Measurements from ENCODE around the gene XYLB.

XYLB gene

GRCh38 chr3:38455639-38456430, 109.2 kb downstream of the XYLB start:
- H3F3A ChIP-seq (ENCODE audit: insufficient read depth, low read length) = no peaks in the 10 kb centered on the region
- H3K27ac ChIP-seq (ENCODE audit: low read length) = no peak overlapping the region
- H3K4me1 ChIP-seq (ENCODE audit: low read length) = peaks cover 5% of the 10 kb centered on the region
- TF ChIP-seq, protein P1, sequence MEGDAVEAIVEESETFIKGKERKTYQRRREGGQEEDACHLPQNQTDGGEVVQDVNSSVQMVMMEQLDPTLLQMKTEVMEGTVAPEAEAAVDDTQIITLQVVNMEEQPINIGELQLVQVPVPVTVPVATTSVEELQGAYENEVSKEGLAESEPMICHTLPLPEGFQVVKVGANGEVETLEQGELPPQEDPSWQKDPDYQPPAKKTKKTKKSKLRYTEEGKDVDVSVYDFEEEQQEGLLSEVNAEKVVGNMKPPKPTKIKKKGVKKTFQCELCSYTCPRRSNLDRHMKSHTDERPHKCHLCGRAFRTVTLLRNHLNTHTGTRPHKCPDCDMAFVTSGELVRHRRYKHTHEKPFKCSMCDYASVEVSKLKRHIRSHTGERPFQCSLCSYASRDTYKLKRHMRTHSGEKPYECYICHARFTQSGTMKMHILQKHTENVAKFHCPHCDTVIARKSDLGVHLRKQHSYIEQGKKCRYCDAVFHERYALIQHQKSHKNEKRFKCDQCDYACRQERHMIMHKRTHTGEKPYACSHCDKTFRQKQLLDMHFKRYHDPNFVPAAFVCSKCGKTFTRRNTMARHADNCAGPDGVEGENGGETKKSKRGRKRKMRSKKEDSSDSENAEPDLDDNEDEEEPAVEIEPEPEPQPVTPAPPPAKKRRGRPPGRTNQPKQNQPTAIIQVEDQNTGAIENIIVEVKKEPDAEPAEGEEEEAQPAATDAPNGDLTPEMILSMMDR (IDR thresholded peaks at IDR 0.05; ENCODE audit: low read length) = no peak
- H3K27me3 ChIP-seq (replicated peaks; ENCODE audit: insufficient read depth, low read length) = no peaks in the 10 kb centered on the region
- H3K4me2 ChIP-seq (ENCODE audit: low read depth, low read length) = peak overlapping the region; percentile 98
- H3K9me3 ChIP-seq (replicated peaks; ENCODE audit: insufficient read depth, low read length) = no peaks in the 10 kb centered on the region
- no peaks in the 10 kb centered on the region for H3K36me3 ChIP-seq (replicated peaks; ENCODE audit: insufficient read depth, low read length)
- peaks cover 38% of the 10 kb centered on the region for H3K79me2 ChIP-seq (ENCODE audit: low read length)
- H4K20me1 ChIP-seq (ENCODE audit: insufficient read depth, low read length) = no peaks in the 10 kb centered on the region
- DNase-seq = no peak
- H2AFZ ChIP-seq (ENCODE audit: low read length) = peak overlapping the region; percentile 86
- no peaks in the 10 kb centered on the region for H3K9me2 ChIP-seq (replicated peaks; ENCODE audit: insufficient read depth, low read length)
- peak overlapping the region; percentile 80 for H3K4me3 ChIP-seq (ENCODE audit: low read length)
- peak overlapping the region; percentile 74; the same call in 1 of the 2 replicates for H3K9ac ChIP-seq (ENCODE audit: low read length)

GRCh38 chr3:38457111-38458003, 110.8 kb downstream of the XYLB start:
- Histone ChIP-seq H3K9me3 (replicated peaks; ENCODE audit: insufficient read depth, low read length) (no peaks in the 10 kb centered on the region), H4K20me1 (ENCODE audit: insufficient read depth, low read length) (no peaks in the 10 kb centered on the region), H3K4me2 (ENCODE audit: low read depth, low read length) (no peak overlapping the region), H3F3A (ENCODE audit: insufficient read depth, low read length) (no peaks in the 10 kb centered on the region), H3K79me2 (ENCODE audit: low read length) (peaks cover 46% of the 10 kb centered on the region), H3K9ac (ENCODE audit: low read length) (no peak overlapping the region), H3K27me3 (replicated peaks; ENCODE audit: insufficient read depth, low read length) (no peaks in the 10 kb centered on the region), H2AFZ (ENCODE audit: low read length) (no peak overlapping the region), H3K27ac (ENCODE audit: low read length) (no peak overlapping the region), H3K9me2 (replicated peaks; ENCODE audit: insufficient read depth, low read length) (no peaks in the 10 kb centered on the region), H3K4me1 (ENCODE audit: low read length) (peaks cover 5% of the 10 kb centered on the region), H3K4me3 (ENCODE audit: low read length) (no peak overlapping the region), H3K36me3 (replicated peaks; ENCODE audit: insufficient read depth, low read length) (no peaks in the 10 kb centered on the region)
- TF ChIP-seq EZH2 (optimal IDR thresholded peaks at IDR 0.05; ENCODE audit: low read depth, low read length) (no peak), EZH2phosphoT487 (IDR thresholded peaks at IDR 0.05; ENCODE audit: low read length) (no peak)
- TF ChIP-seq, protein P1 (IDR thresholded peaks at IDR 0.05; ENCODE audit: low read length) = no peak
- DNase-seq = no peak

DNA sequence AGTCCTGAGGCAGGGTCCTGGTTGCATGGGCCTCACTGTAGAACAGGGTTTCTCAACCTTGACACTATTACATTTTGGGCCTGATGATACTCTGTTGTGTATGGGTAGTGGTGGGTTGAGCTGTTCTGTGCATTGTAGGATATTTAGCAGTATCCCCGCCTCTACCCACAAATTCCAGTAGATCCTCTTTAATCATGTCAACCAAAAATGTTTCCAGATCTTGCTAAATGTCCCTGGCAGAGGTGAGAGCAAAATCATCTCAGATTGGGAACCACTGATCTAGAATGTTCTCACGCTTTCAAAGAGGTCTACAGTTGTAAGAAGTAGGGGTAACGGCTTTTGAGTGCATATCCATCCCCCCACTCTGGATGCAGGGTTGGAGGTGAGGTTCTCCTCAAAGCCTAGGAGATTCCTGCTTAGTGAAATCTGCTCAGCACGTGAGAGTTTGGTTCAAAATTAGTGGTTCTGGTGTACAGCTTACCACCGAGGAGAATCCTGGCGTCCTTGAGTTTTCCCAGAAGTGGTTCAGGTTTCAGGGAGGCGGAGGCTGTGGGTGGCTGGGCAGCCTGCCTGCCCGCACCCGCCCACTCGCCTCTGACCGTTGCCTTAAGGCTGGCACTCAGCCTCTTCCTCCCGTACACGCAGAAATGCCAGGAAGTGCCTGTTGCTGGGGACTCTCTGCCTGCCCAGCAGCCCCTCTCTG, 112.4 kb downstream of the XYLB start:
- TF ChIP-seq, protein P1 (IDR thresholded peaks at IDR 0.05; ENCODE audit: low read length) = no peak
- TF ChIP-seq EZH2phosphoT487 (IDR thresholded peaks at IDR 0.05; ENCODE audit: low read length) (no peak), EZH2 (optimal IDR thresholded peaks at IDR 0.05; ENCODE audit: low read depth, low read length) (no peak)
- no peak overlapping the region for H3K27ac ChIP-seq (ENCODE audit: low read length)
- no peaks in the 10 kb centered on the region for H3K9me2 ChIP-seq (replicated peaks; ENCODE audit: insufficient read depth, low read length)
- peaks cover 5% of the 10 kb centered on the region for H3K4me1 ChIP-seq (ENCODE audit: low read length)
- H3F3A ChIP-seq (ENCODE audit: insufficient read depth, low read length) = no peaks in the 10 kb centered on the region
- H3K27me3 ChIP-seq (replicated peaks; ENCODE audit: insufficient read depth, low read length) = no peaks in the 10 kb centered on the region
- H3K4me3 ChIP-seq (ENCODE audit: low read length) = no peak overlapping the region
- DNase-seq = no peak
- no peaks in the 10 kb centered on the region for H4K20me1 ChIP-seq (ENCODE audit: insufficient read depth, low read length)
- no peaks in the 10 kb centered on the region for H3K36me3 ChIP-seq (replicated peaks; ENCODE audit: insufficient read depth, low read length)
- no peak overlapping the region for H2AFZ ChIP-seq (ENCODE audit: low read length)
- no peak overlapping the region for H3K9ac ChIP-seq (ENCODE audit: low read length)
- peaks cover 56% of the 10 kb centered on the region for H3K79me2 ChIP-seq (ENCODE audit: low read length)
- H3K9me3 ChIP-seq (replicated peaks; ENCODE audit: insufficient read depth, low read length) = no peaks in the 10 kb centered on the region
- no peak overlapping the region for H3K4me2 ChIP-seq (ENCODE audit: low read depth, low read length)
